ENCODE data around the gene GNAO1. TPM values are rescaled to one million over a fixed set of nuclear protein-coding genes. Genes with fewer than 3 reads are reported as not detected.

GNAO1 gene
- total and polyA plus RNA-seq, 2 donors (not counting 1 experiment from before 2014, with no cell fraction given), result 0.13 to 5.1 TPM

GRCh38 chr16:56191835-56192634, 746 bp downstream of the GNAO1 start:
- intact Hi-C loops (cut with micrococcal nuclease), result no loop called here
- POLR2A ChIA-PET, result no interaction called here
- CTCF ChIA-PET, result interaction anchor here (1.1 to 1.9 kb wide), 2 partner anchors 8 to 10 kb away, joined by 3 to 7 read pairs; no protein-coding TSS in a partner anchor

More at GRCh38 chr16:56191835-56192634, 746 bp downstream of the GNAO1 start:
- Mint-ChIP-seq H3K9me3 (ENCODE audit: insufficient read depth) (no peaks in the 10 kb centered on the region), H3K4me3 (peak overlapping the region; percentile 80), H3K4me1 (peaks cover 28% of the 10 kb centered on the region), H3K27me3 (peaks cover 43% of the 10 kb centered on the region), H3K27ac (no peak overlapping the region)
- Histone ChIP-seq H3K9ac (ENCODE audit: low read length) (peak overlapping the region; percentile 63), H3K27me3 (replicated peaks in 1 of 4; ENCODE audit: control extremely low read depth in 1 of 4, control insufficient read depth in 3 of 4, insufficient read depth in 4 of 4, low read length in 3 of 4) (peaks cover 0 to 68% (median 46%) of the 10 kb centered on the region in 4 experiments), H2AFZ (ENCODE audit: insufficient read depth, low read depth, low read length, poor library complexity, severe bottlenecking) (peak overlapping the region; percentile 74), H3K9me3 (ENCODE audit: control extremely low read depth in 1 of 3, control insufficient read depth in 2 of 3, insufficient read depth in 1 of 3, low read length in 2 of 3) (peaks cover 0 to 12% (median 0%) of the 10 kb centered on the region in 3 donors), H3K4me2 (replicated peaks; ENCODE audit: low read depth, low read length, poor library complexity, severe bottlenecking) (peak overlapping the region; percentile 88), H3K27ac (ENCODE audit: low read length in 2 of 2) (no peak overlapping the region), H3K4me3 (ENCODE audit: control extremely low read depth in 1 of 5, extremely low read depth in 1 of 5, insufficient read depth in 1 of 5, low read depth in 2 of 5, low read length in 4 of 5) (peak overlapping the region in 4 of 5 experiments; percentile 29 to 65 (median 60)), H4K20me1 (ENCODE audit: control insufficient read depth, insufficient read depth, low read length, poor library complexity, severe bottlenecking) (no peaks in the 10 kb centered on the region), H3K36me3 (replicated peaks in 1 of 2; ENCODE audit: control extremely low read depth in 1 of 2, control insufficient read depth in 1 of 2, extremely low read depth in 1 of 2, insufficient read depth in 2 of 2, low read length in 1 of 2) (no peaks in the 10 kb centered on the region), H3K4me1 (ENCODE audit: control insufficient read depth in 2 of 2, insufficient read depth in 2 of 2, low read length in 2 of 2) (peaks cover 37 to 43% of the 10 kb centered on the region in 2 donors), H3K79me2 (ENCODE audit: control insufficient read depth, insufficient read depth, low read length) (no peaks in the 10 kb centered on the region)
- TF ChIP-seq EZH2 (IDR thresholded peaks at IDR 0.05; ENCODE audit: borderline replicate concordance, insufficient read depth, low read depth, low read length, poor library complexity, severe bottlenecking) (no peak), CTCF (IDR thresholded peaks at IDR 0.05) (no peak)
- ATAC-seq (ENCODE audit: low read depth), result no peak
- DNase-seq, result peak; percentile 24
- 1% methylated on average over 36 of the region's 46 CpGs for WGBS (ENCODE audit: insufficient coverage)

Data from B cell (primary cell).